ENCODE results near the gene RAB40B. TPM values are rescaled to one million over a fixed set of nuclear protein-coding genes. Genes with fewer than 3 reads are reported as not detected.
A peak's percentile ranks its signal among the peaks of the same experiment; 100 is the strongest.

RAB40B gene
- total RNA-seq, 1 donor from 2014 or later, result 12.9 TPM

DNA sequence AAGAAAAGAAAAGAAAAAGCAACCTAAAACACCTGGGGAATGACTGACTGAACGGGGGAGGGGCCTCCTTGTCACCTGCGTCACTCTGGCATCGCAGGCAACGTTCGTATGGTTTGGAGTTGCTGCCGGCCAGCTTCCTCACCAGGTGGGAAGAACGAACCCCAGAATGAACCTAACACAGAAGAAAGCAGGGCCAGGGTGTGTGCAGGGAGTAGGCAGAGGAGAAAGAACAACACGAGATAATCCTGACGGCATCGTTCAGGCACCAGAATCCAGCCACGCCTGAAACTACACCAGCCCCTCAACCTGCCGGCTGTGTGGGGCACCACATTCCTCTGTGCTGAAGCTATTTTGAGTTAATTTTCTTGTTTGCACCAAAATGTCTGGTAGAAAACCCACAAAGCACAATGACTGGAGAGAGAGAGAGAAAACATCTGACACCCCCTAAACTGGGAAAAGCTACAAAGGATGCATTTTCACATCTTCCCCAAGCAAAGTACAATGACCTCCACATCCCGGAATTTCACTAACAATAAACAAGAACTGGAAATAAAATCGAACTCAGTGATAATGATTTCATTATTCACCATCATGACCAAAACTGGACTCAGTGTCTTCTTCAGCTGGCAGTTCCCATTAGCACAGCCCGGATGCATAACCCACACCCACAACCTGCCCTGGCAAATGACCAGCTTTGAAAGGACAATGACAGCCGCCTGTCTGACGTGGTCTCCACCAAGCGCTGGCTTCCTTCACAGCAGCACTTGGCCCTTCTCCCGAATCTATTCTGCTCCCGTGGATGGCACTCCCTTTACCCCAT lies 23.6 kb downstream of the RAB40B start:
- DNase-seq (ENCODE audit: low spot score), result no peak
- ATAC-seq, result peak; percentile 39

DNA sequence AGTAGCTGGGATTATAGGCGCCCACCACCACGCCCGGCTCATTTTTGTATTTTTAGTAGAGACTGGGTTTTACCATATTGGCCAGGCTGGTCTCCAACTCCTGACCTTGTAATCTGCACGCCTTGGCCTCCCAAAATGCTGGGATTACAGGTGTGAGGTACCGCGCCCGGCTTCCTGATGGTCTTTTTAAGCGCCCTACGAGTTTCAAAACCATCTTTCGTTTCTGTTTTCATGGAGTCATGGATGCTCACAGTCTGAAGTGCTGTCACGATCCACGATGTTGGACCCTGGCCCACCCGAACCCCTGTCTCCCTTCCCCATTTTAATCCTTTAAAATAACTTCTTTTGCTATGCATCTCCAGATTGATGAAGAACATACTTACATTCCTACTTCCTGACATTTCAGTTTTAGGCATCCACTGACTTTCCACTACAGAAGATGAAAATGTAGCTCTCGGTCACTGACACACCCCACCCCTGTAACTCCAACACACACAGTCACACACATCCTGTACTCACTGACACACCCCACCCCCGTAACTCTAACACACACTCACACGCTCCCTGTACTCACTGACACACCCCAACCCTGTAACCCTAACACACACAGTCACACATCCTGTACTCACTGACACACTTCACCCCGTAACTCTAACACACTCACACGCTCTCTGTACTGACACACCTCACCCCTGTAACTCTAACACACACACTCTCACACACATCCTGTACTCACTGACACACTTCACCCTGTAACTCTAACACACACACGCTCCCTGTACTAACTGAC lies 27.6 kb downstream of the RAB40B start:
- ATAC-seq (no peak), DNase-seq (ENCODE audit: low spot score) (no peak)

DNA sequence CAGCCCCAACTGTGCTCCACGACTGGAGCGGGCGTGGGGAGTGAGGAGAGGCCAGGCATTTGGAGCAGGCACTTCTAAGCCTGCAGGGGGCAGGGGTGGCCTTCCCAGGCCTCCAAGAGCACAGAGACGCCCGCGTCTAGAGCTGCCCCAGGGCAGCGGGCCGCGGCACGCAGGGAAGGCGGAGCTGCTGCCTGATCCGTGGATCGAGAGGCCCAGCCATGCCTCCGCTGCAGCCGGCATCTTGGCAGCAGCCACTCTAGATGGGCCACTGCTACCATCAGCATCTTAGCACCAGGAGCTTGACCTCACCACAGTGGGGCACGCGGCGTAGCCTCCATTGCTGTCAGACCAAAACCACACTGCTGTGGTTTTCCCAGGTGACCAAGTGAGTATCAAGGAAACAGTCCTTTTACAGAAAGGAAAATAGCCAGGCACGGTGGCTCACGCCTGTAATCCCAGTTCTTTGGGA lies 29.8 kb downstream of the RAB40B start:
- peak; percentile 98 for ATAC-seq
- DNase-seq (ENCODE audit: low spot score), result peak; percentile 77

DNA sequence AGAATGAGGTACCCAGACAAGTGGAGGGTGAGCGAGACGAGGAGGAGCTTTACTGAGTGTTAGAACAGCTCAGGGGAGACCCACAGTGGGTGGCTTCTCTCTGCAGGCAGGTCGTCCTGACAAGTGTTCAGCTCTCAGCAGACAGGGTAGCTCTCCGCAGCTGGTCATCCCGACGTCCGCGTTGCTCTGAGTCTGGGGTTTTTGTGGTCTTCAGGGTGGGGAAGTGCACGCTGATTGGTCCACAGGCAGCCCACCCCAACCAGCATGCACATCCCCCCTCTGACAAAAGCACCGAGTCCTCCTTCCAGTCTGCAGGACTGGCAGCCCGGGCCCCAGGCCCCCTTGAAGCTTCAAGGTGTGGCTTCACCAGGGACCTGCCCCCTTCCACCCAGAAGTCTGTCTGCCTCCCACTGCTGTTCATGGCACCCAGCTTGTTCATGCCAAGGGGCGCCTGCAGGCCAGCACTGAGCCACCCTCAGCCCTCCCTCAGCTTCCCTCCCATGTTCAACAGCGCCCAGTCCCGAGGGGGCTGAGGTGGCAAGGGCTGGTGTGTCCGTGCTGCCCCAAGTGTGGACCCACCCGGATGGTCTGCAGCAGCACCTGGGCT lies 30.4 kb downstream of the RAB40B start:
- DNase-seq (ENCODE audit: low spot score) (no peak), ATAC-seq (no peak)

DNA sequence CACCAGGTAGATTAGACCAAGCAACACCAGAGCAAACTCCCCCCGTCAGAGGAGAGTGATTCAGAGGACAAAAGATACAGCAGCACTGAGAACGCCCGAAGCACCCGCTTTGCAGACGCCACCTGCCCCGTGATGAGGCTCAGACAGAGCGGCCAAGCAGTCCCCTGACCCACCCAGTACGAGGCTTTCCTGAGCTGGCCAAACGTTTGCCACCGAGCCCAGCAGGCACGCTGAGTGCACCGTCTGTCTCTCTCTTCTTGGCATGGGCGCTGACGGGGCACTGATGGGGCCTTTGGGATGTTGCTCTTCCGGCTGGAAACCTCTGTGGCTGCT lies 30.9 kb downstream of the RAB40B start:
- ATAC-seq, result no peak
- DNase-seq (ENCODE audit: low spot score), result no peak

DNA sequence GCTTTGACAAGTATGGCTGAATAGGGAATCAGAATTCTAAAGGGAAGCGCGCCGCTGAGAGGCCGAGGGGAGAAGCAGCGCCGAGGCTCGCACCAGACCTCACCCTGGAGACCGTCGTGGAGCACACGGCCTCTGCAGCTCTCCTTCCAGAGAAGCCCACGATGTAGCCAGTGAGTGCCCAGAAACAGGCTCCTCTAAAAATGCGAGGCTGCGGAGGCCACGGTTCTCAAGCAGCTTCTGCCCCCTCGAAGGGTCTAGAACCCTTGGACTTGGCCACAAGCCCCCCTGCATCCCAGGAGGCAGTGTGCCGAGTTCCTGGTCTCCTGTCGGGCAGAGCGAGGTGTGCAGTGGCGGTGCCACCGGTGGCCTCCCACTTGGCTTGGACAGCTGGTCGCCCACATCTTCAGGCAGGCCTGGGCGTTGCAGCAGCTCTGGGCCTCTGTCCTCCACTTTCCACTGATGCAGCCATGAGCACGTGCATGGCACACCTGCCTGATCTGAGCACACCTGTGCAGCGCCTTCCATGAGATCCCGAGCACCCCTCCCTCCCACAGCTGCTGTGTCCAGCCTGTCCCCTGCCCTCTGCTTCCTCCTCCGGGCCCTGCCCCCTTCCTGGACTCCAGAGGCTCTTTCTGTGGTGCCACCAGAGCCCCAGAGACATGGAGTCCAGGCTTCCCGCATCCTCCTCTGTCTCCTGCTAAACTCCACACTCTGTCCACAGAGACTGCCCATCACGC lies 31.4 kb downstream of the RAB40B start:
- ATAC-seq, result no peak
- DNase-seq (ENCODE audit: low spot score), result no peak

DNA sequence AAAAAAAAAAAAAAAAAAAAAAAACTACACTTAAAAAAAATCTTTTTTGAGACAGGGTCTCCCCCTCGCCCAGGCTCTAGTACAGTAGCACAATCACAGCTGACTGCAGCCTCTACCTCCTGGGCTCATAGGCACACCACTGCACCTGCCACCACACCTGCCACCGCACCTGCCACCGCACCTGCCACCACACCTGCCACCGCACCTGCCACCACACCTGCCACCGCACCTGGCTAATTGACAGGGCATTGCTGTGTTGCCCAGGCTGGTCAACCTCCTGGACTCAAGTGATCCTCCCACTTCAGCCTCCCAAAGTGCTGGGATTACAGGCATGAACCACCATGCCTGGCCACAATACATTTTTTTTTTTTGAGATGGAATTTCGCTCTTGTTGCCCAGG lies 32.6 kb downstream of the RAB40B start:
- ATAC-seq (no peak), DNase-seq (ENCODE audit: low spot score) (no peak)

DNA sequence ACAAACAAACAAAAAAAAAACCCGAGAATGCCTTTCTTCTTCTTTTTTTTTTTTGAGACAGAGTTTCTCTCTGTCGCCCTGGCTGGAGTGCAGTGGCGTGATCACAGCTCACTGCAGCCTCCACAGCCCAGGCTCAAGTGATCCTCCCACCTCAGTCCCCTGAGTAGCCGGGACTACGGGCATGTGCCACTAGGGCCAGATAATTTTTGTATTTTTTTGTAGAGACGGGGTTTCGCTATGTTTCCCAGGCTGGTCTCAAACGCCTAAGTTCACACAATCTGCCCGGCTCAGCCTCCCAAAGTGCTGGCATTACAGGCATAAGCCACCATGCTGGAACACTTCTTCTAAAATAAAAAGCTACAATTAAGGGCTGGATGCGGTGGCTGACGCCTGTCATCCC lies 33.3 kb downstream of the RAB40B start:
- DNase-seq (ENCODE audit: low spot score) (no peak), ATAC-seq (no peak)

DNA sequence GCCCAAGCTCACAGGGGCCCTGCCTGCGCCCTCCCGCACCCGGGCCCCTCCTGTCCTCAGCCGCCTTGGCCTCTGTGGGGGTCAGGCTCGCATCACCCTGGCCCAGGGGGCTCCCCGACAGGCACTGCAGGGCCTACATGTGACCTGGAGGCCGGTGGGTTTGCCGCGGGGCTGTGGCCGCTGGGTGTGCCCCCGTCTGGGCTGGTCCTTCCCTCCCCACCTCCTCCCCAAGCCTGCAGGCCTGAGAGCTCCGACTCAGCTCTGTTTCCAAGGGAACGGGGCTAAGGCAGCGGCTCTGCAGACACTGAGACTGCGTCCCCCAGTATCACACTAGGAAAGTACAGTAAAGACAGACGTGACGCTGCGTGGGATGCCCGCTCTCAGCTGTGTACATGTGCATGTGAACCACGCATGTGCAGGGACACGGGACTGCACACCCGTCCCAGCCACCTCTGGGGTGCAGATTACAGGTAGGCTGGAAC lies 33.8 kb downstream of the RAB40B start:
- no peak for ATAC-seq
- no peak for DNase-seq (ENCODE audit: low spot score)

DNA sequence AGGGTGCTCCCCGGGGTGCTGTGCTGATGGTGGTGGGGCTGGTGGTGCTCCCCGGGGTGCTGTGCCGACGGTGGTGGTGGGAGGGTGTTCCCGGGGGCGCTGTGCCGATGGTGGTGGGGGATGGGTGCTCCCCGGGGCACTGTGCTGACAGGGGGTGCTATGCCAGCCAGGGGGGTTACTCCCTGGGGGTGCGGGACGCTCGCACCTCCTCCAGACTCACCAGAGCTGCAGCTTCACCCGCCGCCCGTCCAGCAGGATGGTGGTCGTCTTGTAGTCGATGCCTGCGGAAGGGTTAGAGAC lies 34.3 kb downstream of the RAB40B start:
- DNase-seq (ENCODE audit: low spot score) (no peak), ATAC-seq (no peak)

DNA sequence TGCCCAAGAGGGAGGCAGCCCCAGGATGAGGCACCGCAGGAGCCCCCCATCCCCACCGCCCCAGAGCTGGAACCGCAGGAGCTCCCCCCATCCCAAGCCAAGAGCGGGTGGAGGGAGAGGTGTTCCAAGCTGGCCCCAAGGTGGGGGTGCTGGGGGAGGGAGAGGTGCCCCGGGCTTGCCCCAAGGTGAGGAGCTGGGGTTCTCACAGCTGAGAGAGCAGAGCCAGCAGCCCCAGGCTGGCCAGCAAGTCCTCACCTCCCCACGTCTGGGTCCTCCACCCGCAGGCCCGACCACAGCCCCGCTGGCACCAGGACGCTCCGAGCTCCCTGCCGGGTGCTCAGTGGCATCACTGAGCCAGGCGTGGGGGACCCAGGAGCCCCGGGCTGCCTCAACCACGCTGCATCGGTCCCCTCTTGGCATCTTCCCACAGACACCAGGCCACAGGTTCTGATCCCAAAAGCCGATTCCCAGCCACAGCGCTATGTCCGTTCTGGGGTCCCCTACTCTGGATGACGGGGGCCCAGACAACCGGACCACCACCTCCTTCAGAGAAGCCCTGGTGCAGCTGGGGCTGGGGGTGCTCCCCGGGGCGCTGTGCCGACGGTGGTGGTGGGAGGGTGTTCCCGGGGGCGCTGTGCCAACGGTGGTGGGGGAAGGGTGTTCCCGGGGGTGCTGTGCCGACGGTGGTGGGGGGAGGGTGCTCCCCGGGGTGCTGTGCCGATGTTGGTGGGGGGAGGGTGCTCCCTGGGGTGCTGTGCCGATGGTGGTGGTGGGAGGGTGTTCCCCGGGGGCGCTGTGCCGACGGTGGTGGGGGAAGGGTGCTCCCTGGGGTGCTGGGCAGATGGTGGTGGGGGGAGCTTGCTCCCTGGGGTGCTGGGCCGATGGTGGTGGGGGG lies 34.9 kb downstream of the RAB40B start:
- ATAC-seq, result no peak
- no peak for DNase-seq (ENCODE audit: low spot score)

DNA sequence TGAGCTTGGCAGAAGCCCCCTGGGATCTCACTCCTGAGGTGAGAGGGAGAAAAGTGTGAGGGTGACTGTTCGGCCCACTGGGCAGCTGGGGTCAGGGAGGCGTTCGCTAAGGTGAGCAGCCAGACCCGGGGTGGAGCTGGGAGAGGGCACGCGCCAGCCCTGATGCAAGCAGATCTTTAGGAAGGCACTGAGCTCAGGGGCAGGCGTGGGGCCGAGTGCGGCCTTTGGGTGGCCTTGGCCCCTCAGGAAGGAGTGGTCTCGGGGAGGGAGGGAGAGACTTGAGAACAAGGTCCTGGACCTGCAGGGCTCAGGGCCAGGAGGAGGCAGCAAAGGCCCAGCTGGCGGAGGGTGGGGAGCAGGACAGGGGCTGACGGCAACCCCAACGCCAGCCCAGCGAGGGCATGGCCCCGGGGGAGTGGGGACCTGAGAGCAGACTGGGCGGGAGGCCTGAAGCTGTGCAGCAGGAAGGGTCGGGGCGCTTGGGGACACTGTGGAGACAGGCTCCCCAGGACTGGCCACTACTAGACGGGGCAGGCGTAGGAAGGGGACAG lies 35.7 kb downstream of the RAB40B start:
- DNase-seq (ENCODE audit: low spot score), result no peak

DNA sequence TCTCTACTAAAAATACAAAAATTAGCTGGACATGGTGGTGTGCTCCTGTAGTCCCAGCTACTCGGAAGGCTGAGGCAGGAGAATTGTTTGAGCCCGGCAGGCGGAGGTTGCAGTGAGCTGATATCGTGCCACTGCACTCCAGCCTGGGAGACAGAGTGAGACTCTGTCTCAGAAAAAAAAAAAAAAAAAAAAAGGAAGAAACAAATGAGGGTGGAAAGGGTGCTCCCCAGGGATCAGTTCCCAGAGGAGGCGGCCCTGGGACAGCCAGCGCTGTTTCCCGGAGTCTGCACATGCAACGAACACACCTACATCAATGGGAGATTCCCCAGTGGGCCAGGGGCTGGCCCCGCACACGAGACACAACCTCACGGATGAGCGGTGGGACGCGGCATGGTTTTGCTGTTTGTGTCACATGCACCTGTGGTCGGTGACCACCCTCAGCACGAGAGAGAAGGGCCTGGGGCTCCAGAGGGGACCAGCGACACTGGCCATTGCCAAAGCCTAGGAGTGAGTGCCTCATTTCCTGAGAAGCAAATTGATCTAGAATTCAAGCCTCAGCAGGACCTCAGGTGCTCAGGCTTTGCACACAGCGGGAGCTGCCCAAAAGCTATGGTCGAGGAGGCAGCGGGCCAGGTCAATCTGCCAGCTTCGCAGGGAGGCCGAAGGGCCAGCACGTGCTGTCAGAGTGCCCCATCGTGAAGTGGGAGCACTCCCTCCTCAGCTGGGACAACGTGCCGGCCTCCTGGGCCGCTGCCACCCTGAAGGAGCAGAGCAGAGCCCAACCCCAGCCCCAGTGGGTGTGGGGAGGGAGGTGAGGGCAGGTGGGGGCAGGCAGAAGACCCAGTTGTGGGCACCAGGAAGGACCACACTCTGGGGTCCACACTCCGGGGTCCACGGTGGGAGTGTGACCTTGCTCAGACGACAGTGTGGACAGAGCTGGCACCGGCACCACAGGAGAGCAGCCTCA lies 36.5 kb downstream of the RAB40B start:
- DNase-seq (ENCODE audit: low spot score), result no peak

More for the DNA sequence above, 35.7 kb downstream of the RAB40B start:
- ATAC-seq, result no peak

DNA sequence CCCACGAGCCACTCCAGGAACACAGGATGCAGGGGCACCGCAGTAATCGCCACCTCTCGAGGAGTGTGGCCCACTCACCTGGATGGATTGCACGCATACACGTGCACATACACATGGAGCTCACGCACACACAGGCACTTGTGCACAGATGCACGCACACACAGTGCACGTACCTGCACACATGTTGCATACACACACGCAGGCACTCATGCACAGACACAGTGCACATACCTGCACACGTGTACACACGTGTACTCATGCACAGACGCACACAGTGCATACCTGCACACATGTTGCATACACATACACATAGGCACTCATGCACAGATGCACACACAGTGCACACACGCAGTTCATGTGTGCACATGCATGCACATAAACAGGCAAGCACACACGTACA lies 38.6 kb downstream of the RAB40B start:
- DNase-seq (ENCODE audit: low spot score) (no peak), ATAC-seq (no peak)

More for the DNA sequence above, 36.5 kb downstream of the RAB40B start:
- ATAC-seq, result no peak

DNA sequence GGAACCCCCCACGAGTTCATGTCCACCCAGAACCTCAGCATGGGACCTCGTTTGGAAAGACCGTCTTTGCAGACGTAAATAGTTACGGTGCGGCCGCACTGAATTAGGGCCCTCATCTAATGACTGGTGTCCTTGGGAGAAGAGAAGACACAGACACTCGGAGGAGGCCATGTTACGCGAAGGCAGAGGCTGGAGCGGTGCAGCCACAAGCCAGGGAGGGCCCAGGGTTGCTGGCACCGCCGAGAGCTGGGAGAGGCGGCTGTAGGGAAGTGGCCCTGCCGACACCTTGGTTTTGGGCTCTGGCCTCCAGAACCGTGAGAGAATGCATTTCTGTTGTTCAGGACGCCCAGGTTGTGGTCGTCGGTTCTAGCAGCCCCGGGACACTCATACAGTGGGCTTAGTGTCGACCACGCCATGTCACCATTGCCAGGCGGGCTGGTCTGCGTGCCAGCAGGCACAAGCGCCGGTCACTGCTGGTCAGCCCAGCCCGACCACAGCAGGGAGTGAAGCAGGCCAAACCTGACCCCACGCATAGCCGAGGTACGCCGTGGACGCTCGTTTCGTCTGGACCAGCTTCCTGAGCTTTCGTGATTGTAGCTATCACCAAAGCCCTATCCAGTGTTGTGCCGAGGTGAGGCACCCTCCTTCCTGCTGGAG lies 39.6 kb downstream of the RAB40B start:
- DNase-seq (ENCODE audit: low spot score), result no peak
- no peak for ATAC-seq

DNA sequence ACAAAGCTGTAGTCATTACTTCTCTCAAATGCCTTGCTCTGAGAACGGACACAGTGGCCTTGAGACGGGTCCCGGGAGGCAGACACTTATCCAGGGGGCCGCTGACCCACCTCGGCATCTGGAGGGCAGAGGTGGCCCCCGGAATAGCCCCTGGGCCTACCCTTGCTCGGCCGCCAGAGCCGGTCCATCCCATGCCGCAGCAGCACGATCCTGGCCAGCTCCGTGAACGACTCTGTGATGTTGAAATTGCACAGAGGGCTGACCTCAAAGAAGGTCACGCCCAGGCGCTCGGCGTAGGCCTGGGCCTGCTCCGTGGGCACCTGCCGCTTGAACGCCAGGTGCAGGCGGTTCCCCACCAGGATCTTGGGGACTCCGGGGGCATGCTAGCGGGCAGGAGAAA lies 40.2 kb downstream of the RAB40B start:
- no peak for ATAC-seq
- no peak for DNase-seq (ENCODE audit: low spot score)

DNA sequence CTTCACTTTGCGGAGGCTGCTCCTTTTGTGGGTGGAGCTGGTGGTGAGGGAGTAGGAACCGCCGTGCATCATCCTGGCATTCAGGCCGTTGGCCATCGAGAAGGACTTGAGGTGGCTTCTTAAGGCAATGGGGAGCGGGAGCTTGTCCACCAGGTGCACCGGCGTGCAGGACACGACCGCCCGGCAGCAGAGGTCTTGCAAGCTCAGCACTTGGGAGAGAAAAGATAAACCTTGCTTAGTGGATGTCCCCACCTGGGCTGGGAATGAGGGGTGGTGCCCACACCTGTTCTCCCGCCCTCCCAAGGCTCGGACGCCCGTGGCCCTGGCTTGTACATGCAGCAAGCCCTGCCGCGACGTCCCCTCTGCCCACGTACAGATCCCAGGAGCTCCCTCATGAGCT lies 40.6 kb downstream of the RAB40B start:
- DNase-seq (ENCODE audit: low spot score) (no peak), ATAC-seq (no peak)

DNA sequence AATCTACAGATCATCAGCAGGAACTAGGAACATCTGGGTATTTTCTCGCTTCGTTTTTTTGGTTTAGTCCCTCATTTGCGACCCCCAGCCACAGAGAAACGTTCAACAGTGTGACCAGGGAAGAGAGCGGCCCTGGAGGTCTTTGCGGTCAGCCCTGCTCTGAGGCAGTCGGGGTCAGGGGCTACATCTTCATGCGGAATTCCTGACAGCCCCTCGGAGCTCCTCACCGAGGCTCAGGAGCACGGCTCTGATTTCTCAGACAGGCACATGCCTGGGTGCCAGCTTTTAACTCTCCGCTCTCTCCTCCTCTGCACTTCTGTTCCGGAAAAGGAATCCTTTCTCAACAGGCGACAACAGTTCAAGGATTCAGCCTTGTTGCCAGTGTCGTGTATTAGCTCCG lies 42.2 kb downstream of the RAB40B start:
- ATAC-seq (no peak), DNase-seq (ENCODE audit: low spot score) (no peak)
